ENCODE data around the gene NRIP2.

DNA sequence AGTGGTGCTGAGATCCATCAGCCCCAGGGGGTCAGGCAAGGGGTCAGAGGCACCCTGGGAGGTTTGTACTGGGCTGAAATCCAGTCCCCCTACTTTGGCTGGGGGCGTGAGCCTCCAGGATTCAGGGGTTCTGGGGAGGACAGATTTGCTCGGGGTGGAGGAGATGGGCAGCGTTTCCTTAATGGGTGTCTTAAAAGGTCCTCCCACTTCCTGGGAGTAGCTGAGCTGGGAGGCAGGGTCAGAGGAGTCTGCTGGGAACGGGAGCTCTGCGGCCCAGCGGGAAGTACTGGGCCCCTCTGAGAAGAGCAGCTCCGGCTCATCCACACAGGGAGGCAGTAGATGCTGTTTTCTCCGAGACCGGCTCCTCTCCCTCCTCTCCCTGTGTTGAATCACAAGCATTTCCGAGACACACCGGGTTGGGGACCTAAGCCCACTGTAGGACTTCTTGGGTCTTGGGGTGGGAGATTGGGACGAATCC, 24.1 kb upstream of the NRIP2 start:
- TF ChIP-seq POLR2A (IDR thresholded peaks at IDR 0.05; ENCODE audit: low read depth, low read length) (no peak), TAF1 (IDR thresholded peaks at IDR 0.05; ENCODE audit: borderline replicate concordance, low read depth, low read length) (no peak)

All from GM12892 (cell line).